ENCODE measurements around the gene PCSK5. TPM values are rescaled to one million over a fixed set of nuclear protein-coding genes. Genes with fewer than 3 reads are reported as not detected.

The PCSK5 gene
- total RNA-seq, 1 donor from 2014 or later: 18.3 TPM

GRCh38 chr9:75909776-75910175 is 19.3 kb downstream of the PCSK5 start:
- Mint-ChIP-seq H3K27me3 (ENCODE audit: unreplicated experiment) (no peaks in the 10 kb centered on the region), H3K9me3 (ENCODE audit: unreplicated experiment) (no peaks in the 10 kb centered on the region), H3K27ac (ENCODE audit: unreplicated experiment) (no peak overlapping the region), H3K4me3 (ENCODE audit: unreplicated experiment) (no peak overlapping the region), H3K36me3 (ENCODE audit: unreplicated experiment) (no peaks in the 10 kb centered on the region), H3K4me1 (ENCODE audit: unreplicated experiment) (no peaks in the 10 kb centered on the region)
- TF ChIP-seq, protein P1, sequence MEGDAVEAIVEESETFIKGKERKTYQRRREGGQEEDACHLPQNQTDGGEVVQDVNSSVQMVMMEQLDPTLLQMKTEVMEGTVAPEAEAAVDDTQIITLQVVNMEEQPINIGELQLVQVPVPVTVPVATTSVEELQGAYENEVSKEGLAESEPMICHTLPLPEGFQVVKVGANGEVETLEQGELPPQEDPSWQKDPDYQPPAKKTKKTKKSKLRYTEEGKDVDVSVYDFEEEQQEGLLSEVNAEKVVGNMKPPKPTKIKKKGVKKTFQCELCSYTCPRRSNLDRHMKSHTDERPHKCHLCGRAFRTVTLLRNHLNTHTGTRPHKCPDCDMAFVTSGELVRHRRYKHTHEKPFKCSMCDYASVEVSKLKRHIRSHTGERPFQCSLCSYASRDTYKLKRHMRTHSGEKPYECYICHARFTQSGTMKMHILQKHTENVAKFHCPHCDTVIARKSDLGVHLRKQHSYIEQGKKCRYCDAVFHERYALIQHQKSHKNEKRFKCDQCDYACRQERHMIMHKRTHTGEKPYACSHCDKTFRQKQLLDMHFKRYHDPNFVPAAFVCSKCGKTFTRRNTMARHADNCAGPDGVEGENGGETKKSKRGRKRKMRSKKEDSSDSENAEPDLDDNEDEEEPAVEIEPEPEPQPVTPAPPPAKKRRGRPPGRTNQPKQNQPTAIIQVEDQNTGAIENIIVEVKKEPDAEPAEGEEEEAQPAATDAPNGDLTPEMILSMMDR (IDR thresholded peaks at IDR 0.05): no peak
- no peak for DNase-seq (ENCODE audit: extremely low spot score, unreplicated experiment)

DNA sequence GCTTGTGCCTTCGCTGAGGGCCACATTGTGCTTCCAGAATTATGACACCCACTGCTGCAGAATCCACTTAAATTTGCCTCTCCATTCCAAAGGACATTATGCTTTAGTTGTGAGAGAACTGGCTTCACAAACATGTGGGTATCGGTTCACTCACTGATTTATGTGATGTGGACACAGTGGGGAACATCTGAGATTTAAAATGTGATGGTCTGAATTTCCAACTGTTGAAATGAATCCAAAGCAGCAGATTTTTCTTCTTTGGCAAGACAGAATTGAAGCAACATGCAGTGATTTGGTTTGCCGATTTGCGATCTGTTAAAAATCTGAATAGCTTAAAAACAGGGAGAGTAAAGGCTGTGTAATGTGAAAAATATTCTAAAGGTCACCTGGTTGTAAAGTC is 20.3 kb downstream of the PCSK5 start:
- Mint-ChIP-seq H3K27me3 (ENCODE audit: unreplicated experiment) (no peaks in the 10 kb centered on the region), H3K27ac (ENCODE audit: unreplicated experiment) (no peak overlapping the region), H3K9me3 (ENCODE audit: unreplicated experiment) (no peaks in the 10 kb centered on the region), H3K4me3 (ENCODE audit: unreplicated experiment) (no peak overlapping the region), H3K4me1 (ENCODE audit: unreplicated experiment) (no peaks in the 10 kb centered on the region), H3K36me3 (ENCODE audit: unreplicated experiment) (no peaks in the 10 kb centered on the region)
- DNase-seq (ENCODE audit: extremely low spot score, unreplicated experiment): no peak
- TF ChIP-seq, protein P1 (IDR thresholded peaks at IDR 0.05): no peak

GRCh38 chr9:75911390-75911789 is 20.9 kb downstream of the PCSK5 start:
- TF ChIP-seq, protein P1 (IDR thresholded peaks at IDR 0.05): no peak
- no peak for DNase-seq (ENCODE audit: extremely low spot score, unreplicated experiment)
- Mint-ChIP-seq H3K27me3 (ENCODE audit: unreplicated experiment) (no peaks in the 10 kb centered on the region), H3K4me3 (ENCODE audit: unreplicated experiment) (no peak overlapping the region), H3K9me3 (ENCODE audit: unreplicated experiment) (no peaks in the 10 kb centered on the region), H3K4me1 (ENCODE audit: unreplicated experiment) (no peaks in the 10 kb centered on the region), H3K27ac (ENCODE audit: unreplicated experiment) (no peak overlapping the region), H3K36me3 (ENCODE audit: unreplicated experiment) (no peaks in the 10 kb centered on the region)

DNA sequence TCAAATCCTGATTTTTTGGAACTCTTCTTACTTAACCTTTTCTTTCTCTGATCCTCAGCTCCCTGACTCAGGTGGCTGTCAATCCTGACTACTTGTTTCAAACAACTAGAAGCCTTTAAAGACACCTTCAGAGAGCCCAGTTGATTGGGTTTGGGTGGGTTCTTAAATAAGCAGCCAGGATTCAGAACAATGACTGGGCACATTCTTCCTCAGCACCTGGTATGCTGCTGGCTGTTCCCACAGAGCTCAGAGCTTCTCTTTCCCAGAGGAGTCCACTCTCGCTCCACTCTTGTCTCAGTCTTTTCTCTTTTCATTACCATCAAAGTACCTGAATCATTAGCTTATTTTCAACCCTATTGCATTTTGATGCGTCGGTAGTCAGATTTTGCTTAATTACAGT is 22.5 kb downstream of the PCSK5 start:
- H3K4me1 Mint-ChIP-seq (ENCODE audit: unreplicated experiment): no peaks in the 10 kb centered on the region
- no peak overlapping the region for H3K4me3 Mint-ChIP-seq (ENCODE audit: unreplicated experiment)
- TF ChIP-seq, protein P1 (IDR thresholded peaks at IDR 0.05): no peak
- H3K27me3 Mint-ChIP-seq (ENCODE audit: unreplicated experiment): no peaks in the 10 kb centered on the region
- H3K36me3 Mint-ChIP-seq (ENCODE audit: unreplicated experiment): no peaks in the 10 kb centered on the region
- no peak overlapping the region for H3K27ac Mint-ChIP-seq (ENCODE audit: unreplicated experiment)
- no peak for DNase-seq (ENCODE audit: extremely low spot score, unreplicated experiment)
- no peaks in the 10 kb centered on the region for H3K9me3 Mint-ChIP-seq (ENCODE audit: unreplicated experiment)

- no peak for DNase-seq (ENCODE audit: extremely low spot score, unreplicated experiment)
- H3K27ac Mint-ChIP-seq (ENCODE audit: unreplicated experiment): no peak overlapping the region
- TF ChIP-seq, protein P1 (IDR thresholded peaks at IDR 0.05): no peak
Observed at GRCh38 chr9:75914002-75914401, 23.5 kb downstream of the PCSK5 start.

More at GRCh38 chr9:75914002-75914401, 23.5 kb downstream of the PCSK5 start:
- Mint-ChIP-seq H3K9me3 (ENCODE audit: unreplicated experiment) (no peaks in the 10 kb centered on the region), H3K36me3 (ENCODE audit: unreplicated experiment) (no peaks in the 10 kb centered on the region), H3K4me3 (ENCODE audit: unreplicated experiment) (no peak overlapping the region), H3K27me3 (ENCODE audit: unreplicated experiment) (no peaks in the 10 kb centered on the region), H3K4me1 (ENCODE audit: unreplicated experiment) (no peaks in the 10 kb centered on the region)
